ENCODE results near the gene TLR7. TPM values are rescaled to one million over a fixed set of nuclear protein-coding genes. Genes with fewer than 3 reads are reported as not detected.
A peak's percentile ranks its signal among the peaks of the same experiment; 100 is the strongest.

Gene TLR7
- total and polyA plus RNA-seq, 11 donors = 0.04 to 6.7 (median 0.47) TPM; not detected in 1

DNA sequence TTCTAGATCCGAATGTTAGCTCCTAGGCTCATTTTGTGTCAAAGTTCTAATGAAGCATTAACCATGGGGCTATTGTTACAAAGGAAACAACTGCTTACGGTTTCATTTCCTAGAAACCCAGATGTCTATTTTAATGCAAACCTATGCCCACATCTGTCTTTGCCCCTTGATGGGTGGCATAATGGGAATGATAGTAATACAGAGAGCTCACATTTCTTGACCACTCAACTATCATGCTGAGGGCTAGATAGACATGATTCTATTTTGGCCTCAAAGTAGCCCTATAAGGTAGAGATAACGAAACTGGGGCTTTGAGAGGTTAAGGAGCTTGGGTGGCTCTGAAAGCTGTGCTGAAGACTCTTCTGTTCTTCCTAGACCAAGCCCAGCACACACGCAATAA is 1.9 kb downstream of the TLR7 start:
- DNase-seq (no peak), ATAC-seq (no peak)
- intact Hi-C loops (cut with DNase I) = no loop called here

DNA sequence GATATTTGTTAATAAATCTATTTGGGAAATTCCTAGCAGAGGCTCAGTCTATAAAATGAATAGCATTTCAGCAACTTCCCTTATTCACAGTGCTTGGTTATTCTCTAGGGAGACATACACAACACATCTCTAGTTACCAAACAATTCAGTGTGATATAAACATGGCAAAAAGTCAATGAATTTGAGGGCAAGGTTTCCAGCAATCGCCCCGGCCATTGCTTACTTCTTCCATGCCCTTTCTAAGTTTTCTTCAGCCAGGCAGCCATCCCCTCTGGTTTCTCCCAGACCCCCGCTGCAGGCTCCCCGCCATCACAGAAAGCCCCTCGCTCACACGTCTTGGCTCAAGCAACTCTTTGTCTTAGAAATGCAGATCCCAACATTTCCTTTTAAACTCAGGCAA is 4.4 kb downstream of the TLR7 start:
- WGBS, 4 donors = 66 to 76% (median 68%) methylated on average over 6 of the region's 6 CpGs
- no peak overlapping the region for H3K4me3 ChIP-seq
- no peak for DNase-seq
- no peak for TF ChIP-seq POLR2A (IDR thresholded peaks at IDR 0.05)
- TF ChIP-seq CTCF (IDR thresholded peaks at IDR 0.05) = no peak
- no peak for ATAC-seq
- intact Hi-C loops (cut with DNase I) = no loop called here
- no peaks in the 10 kb centered on the region for H3K36me3 ChIP-seq
- H3K27me3 ChIP-seq = peaks cover 0 to 4% (median 0%) of the 10 kb centered on the region in 9 donors
- H3K27ac ChIP-seq = no peak overlapping the region
- no peaks in the 10 kb centered on the region for H3K4me1 ChIP-seq
- peaks cover 0 to 5% (median 0%) of the 10 kb centered on the region in 12 donors for H3K9me3 ChIP-seq

More for the DNA sequence above, 1.9 kb downstream of the TLR7 start:
- TF ChIP-seq POLR2A (IDR thresholded peaks at IDR 0.05) (no peak), CTCF (IDR thresholded peaks at IDR 0.05) (no peak)
- WGBS, 4 donors = 81 to 88% (median 85%) methylated on average over 4 of the region's 4 CpGs
- Histone ChIP-seq H3K4me1 (no peaks in the 10 kb centered on the region), H3K27ac (no peak overlapping the region), H3K4me3 (peak overlapping the region in 1 of 12 donors; percentile 29), H3K36me3 (no peaks in the 10 kb centered on the region), H3K9me3 (peaks cover 0 to 13% (median 0%) of the 10 kb centered on the region in 12 donors), H3K27me3 (no peaks in the 10 kb centered on the region)

DNA sequence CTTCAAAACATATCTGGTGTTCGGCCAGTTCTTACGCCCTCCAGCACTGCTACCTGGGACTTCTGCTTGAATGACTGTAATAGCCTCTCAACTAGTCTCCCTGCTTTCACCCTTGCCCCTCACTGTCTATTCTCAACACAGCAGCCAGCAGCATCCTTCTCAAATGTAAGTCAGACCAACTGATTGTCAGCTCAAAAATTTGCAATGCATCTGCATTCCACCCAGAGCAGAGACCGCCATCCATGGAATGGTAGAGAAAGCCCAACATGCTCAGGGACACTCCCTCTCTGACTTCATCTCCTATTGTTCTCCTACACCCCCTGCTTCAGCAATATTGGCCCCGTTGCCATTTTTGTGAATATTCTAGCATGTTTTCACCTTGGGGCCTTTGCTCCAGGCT is 5.9 kb downstream of the TLR7 start:
- 82 to 90% (median 86%) methylated on average over 4 of the region's 4 CpGs for WGBS, 4 donors
- ATAC-seq (no peak), DNase-seq (no peak)
- Histone ChIP-seq H3K4me3 (no peak overlapping the region), H3K4me1 (no peaks in the 10 kb centered on the region), H3K9me3 (peaks cover 0 to 5% (median 0%) of the 10 kb centered on the region in 12 donors), H3K27ac (no peak overlapping the region), H3K27me3 (peaks cover 0 to 8% (median 0%) of the 10 kb centered on the region in 9 donors), H3K36me3 (no peaks in the 10 kb centered on the region)
- intact Hi-C loops (cut with DNase I) = no loop called here
- no peak for TF ChIP-seq POLR2A (IDR thresholded peaks at IDR 0.05)
- no peak for TF ChIP-seq CTCF (IDR thresholded peaks at IDR 0.05)

- intact Hi-C loops (cut with DNase I) = no loop called here
- Histone ChIP-seq H3K4me3 (no peak overlapping the region), H3K27me3 (peaks cover 0 to 11% (median 0%) of the 10 kb centered on the region in 9 donors), H3K27ac (no peak overlapping the region), H3K4me1 (no peaks in the 10 kb centered on the region), H3K9me3 (no peaks in the 10 kb centered on the region), H3K36me3 (no peaks in the 10 kb centered on the region)
- ATAC-seq = no peak
- DNase-seq = no peak
- WGBS, 4 donors = 46 to 50% (median 49%) methylated on average over 4 of the region's 4 CpGs
- no peak for TF ChIP-seq CTCF (IDR thresholded peaks at IDR 0.05)
- TF ChIP-seq POLR2A (IDR thresholded peaks at IDR 0.05) = no peak
Measured at GRCh38 chrX:12874581-12874980, 7.7 kb downstream of the TLR7 start.

All from heart left ventricle (tissue), 16 donors.